Measurements from ENCODE around the gene PPP1R14B.
A peak's percentile ranks its signal among the peaks of the same experiment; 100 is the strongest.

The PPP1R14B gene, protein sequence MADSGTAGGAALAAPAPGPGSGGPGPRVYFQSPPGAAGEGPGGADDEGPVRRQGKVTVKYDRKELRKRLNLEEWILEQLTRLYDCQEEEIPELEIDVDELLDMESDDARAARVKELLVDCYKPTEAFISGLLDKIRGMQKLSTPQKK

DNA sequence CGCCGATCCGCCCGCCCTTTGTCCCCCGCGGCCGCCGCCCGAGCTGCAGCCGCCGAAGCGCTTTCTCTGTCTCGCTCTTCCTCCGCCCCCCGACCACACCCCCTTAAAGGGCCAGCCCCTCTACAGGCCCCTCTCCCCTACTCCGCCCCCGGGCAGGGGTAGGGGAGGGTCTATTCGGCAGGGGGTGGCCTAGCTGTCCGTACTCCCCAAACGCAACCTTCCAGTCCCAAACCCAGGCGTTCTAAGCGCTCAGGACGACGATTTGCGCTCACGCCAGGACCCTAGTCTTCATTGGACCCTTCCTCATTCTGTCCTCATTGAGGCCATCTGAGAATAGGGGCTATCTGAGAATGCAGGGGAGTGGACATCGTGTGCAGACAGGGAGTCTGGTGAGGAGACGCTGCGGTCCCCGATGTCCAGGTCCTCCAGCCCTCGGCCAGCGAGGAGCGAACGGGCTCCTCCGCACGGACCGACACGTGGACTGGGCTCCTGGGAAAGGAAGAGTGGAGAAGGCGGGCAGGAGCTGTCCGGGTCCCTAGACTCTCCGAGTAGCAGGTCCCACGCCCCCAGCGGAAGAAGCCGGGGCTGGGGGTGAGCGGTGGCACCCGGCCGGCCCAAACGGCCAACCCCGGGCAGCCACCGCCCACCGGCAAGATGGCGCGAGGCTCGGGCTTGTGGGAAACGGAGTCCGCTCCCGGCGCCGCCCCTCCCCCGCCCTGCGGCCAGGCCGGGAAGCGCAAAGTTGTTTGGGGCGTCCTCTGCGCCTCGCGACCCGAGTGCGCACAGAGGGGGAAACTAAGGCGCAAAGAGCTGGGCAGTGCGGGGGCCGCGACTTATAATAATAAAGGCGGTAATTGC, at the start of gene PPP1R14B:
PPP1R14B (minus strand) TSS at position 73 of the 858 bp plus-strand sequence. CDS start 270 bp downstream, outside the sequence.
- peak; percentile 40 to 71 for DNase-seq

DNA sequence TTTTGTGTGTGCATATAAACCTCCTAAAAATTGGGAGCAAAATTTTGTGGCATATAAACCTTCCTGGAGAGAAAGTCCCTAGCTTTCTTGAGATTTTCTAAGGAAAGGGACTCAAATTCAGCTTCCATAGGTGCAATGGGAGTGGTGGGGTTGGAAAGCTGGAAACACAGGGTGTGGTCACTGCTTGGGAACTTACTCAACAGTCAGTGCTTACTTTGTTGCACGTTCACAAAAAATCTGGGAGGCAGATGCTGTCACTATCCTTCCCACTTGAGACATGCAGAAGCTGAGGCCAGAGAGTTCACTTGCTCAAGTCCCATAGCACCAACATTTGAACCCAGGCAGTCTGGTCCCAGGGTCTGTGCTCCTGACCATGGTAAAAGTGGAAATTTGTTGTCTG, 49.5 kb upstream of the PPP1R14B start:
- DNase-seq = no peak

DNA sequence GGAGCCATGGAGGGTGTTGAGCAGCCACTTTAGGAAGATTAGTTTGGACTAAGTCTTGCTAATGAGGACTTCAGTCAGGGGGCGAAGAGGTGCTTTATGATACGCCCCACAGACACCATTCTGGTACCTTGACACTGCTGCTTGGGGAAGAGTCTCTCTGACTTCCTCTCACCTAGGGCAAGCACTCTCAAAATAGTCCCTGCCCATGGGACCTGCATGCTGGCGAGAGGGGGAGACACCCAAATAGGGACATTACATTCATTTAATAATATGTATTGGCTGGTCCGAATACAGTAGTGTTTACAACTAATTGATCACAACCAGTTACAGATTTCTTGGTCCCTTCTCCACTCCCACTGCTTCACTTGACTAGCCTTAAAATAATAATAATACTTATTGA, 49.0 kb upstream of the PPP1R14B start:
- no peak for DNase-seq

DNA sequence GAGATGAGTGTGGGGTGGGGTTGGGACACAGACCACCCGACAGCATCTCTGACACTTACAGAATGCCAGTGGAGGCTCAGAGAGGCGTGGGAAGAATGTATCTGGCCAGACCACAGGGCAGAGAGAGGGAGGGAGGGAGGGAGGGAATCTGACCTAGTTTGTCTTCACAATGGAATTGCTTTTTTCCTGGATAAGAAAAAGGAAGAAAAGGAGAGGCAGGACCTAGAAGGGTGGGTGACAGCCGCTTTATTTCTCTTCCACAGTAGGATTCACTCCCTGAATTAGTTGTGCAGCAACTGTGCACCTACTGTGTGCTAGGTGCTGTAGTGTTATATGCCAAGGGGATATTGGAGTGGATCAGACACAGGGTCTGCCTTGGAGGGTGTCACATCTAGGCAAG, 48.0 kb upstream of the PPP1R14B start:
- DNase-seq = no peak

DNA sequence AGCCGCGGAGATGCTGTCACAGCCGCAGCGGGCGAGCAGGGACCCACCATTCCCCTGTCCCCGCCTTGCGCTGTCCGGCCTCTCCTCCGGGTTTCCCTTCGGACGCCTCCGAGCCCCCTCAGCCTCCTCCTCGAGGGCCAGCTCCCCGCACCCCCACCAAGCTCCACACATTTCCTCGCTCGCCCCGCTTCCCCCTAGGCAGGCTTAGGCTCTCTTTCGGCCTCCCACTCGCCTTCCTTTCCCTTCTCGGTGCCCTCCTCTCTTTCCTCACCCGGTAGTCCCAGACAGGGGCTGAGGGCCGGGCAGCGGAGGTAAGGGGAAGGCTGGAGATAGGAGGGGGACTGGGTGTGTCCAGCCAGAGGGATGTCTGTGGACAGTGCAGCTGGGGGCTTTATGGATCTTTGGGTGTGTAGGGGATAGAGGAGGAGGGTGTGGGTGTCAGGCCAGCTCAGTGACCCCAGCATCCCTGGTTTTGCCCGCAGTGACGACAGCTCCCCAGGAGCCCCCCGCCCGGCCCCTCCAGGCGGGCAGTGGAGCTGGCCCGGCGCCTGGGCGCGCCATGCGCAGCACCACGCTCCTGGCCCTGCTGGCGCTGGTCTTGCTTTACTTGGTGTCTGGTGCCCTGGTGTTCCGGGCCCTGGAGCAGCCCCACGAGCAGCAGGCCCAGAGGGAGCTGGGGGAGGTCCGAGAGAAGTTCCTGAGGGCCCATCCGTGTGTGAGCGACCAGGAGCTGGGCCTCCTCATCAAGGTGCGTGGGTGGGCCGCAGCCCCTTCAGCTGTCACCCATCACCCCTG, 45.9 kb upstream of the PPP1R14B start:
- no peak for DNase-seq

DNA sequence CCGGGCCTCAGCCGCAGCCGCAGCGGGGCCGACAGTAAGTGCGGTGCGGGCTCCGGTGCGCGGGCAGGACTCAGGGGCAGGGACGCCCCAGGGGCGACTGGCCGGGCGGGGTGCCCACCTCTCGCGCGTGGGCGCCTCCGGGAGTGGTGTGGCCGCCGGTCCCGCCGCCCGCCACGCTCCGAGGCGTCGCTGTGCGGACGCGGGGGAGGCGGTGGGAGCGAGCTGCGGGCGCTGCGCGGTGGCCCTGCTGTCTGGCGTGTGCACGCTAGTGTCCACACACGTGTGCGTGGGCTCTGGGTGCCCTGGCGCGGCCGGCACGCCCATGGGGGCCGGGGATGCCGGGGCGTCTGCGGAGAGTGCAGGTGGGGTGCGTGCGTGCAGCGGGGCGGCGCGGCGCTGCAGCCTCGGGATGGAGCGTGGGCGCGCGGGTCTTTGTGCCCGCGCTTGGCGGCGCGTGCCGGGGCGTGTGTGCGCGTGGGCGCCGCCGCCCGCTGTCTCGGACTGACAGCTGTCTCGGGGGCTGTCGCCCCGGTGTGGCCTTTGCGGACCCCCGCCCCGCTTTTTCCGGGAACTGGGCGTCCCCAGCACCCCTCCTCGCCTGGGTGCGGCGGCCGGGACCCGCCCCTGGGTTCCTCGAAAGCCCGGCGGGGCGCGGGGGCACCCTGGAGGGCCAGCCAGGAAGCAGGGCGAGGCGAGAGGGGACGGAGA, 45.2 kb upstream of the PPP1R14B start:
- no peak for DNase-seq

DNA sequence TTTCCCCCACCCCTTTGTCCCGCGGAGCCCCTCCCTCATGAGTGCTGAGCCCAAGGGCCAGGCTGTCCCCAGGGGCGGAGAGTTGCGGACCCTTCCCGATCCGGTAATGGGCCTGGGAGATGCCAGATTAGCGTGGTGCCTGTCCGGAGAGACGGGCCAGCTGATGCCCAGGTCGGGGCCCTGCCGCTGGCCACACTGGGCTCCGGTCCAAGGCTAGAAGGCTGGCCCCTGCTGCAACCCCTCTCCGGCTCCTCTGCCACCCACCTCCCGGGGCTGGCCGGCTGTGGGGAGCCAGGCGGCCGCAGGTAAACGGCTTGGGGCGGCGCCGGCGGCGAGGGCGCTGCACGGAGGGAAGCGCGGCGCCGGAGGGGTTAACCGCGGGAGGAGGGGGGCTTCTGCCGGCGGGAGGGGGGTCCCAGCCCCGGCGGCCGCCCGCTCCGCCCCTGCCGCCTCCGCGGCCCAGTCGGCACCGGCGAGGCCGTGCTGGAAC, 44.6 kb upstream of the PPP1R14B start, which contains the start of gene KCNK4:
KCNK4 (plus strand) TSS at position 41 of the 490 bp plus-strand sequence. CDS start 1,717 bp downstream, outside the sequence.
- DNase-seq = no peak

DNA sequence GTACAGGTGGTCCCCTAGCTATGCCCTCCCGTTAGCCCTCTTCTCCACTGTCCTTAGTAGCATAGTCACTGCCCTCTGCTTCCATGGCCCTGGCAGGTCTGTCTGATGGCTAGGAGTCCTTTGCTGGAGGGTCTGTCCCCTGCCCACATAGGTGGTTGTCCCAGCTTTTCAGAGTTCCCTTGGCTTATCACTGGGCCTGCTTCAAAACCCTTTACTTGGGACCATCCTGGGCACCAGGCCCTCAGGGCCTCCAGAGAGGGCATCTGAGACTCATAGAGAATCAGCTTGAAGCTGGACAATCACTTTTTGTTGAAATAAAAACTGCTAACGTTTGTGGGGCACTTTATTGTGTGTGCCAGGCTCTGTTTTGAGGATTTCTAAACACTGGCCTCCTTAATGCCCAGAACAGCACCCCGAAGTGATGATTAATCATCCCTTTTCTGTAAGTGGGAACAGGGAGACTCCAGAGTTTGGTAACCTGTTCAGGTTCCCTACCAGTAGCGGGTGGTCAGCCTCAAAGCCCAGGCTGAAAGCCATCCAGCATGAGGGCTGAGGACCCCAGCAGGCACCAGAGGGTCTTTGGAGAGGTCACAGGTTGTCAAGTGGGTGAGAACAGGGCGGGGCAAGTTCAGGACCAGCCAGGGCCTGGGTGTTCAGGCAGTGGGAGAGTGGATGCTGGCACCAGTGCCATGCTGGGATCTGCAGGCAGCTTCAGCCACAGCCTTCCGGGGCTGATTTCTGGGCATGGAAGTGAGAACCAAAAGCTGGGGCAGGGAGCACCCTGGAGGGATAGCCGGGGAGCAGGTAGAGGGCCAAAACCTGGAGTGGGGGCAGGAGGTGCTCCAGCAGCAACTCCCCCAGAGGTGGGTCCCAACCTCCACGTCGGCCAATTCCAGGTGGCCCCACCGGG, 43.9 kb upstream of the PPP1R14B start:
- no peak for DNase-seq

DNA sequence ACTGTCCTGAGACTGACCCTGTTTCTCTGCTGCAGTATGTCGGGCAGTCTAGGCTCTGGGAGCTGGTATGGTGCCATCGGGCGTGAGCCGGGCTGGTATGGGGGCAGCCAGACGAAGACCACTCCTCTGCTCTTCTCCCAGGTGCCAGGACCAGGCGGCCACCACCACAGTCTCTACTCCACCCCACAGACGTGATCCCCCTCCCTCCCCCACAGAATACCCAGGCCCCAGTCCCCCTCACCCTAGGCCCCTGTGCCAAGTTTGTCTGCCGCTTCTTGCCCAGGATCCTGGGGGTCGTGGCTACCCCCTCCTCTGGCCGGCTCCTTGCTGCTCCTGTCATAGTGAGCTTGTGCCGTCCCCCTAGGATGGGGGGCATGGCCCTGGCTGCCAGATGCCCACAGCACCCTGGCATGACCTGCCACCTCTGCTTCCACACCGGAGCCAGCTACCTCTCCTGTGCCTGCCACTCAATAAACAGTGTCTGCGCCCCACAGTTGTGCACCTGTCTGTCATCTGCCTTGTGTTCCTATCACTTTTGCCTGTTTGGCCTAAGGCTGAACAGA, 42.3 kb upstream of the PPP1R14B start:
- DNase-seq = no peak

DNA sequence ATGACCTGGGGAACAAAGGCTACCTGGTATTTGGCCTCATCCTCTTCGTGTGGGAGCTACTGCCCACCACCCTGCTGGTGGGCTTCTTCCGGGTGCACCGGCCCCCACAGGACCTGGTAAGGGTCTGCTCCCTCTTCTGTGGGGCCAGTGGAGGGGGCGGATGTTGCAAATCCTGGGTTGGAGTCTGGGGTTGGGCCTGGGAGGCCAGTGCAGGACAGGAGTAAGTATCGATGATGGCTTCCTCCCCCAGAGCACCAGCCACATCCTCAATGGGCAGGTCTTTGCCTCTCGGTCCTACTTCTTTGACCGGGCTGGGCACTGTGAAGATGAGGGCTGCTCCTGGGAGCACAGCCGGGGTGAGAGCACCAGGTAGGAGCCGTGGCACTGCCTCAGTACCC, 41.6 kb upstream of the PPP1R14B start:
- no peak for DNase-seq

DNA sequence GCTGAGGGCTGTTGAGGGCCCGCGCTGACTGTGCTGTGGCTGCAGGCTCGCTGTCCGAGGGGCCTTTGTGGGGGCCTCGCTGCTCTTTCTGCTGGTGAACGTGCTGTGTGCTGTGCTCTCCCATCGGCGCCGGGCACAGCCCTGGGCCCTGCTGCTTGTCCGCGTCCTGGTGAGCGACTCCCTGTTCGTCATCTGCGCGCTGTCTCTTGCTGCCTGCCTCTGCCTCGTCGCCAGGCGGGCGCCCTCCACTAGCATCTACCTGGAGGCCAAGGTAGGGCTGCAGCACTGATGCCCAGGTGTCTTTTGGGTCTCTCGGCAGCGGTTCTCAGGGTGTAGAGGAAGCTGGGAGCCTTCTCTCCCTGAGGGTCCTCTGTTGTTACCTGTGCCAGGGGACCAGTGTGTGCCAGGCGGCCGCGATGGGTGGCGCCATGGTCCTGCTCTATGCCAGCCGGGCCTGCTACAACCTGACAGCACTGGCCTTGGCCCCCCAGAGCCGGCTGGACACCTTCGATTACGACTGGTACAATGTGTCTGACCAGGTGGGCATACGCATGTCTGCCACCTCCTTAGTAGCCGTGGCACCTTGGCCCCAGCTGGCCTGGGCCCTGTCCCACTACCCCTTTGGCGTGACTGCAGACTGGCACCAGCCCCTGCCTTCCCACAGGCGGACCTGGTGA, 41.1 kb upstream of the PPP1R14B start:
- no peak for DNase-seq

DNA sequence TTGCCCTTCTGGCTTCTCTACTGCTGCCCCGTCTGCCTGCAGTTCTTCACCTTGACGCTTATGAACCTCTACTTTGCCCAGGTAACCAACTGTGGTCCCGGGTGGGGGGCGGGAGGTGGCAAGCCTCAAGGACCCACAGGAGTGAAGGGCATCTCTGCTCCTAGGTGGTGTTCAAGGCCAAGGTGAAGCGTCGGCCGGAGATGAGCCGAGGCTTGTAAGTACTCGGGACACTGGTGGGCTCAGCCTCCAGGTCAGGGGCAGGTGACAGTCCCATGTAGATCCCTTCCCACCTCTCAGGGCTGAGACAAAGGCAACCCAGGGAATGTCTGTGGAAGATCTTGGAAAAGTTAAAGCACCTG, 40.0 kb upstream of the PPP1R14B start:
- DNase-seq = no peak

DNA sequence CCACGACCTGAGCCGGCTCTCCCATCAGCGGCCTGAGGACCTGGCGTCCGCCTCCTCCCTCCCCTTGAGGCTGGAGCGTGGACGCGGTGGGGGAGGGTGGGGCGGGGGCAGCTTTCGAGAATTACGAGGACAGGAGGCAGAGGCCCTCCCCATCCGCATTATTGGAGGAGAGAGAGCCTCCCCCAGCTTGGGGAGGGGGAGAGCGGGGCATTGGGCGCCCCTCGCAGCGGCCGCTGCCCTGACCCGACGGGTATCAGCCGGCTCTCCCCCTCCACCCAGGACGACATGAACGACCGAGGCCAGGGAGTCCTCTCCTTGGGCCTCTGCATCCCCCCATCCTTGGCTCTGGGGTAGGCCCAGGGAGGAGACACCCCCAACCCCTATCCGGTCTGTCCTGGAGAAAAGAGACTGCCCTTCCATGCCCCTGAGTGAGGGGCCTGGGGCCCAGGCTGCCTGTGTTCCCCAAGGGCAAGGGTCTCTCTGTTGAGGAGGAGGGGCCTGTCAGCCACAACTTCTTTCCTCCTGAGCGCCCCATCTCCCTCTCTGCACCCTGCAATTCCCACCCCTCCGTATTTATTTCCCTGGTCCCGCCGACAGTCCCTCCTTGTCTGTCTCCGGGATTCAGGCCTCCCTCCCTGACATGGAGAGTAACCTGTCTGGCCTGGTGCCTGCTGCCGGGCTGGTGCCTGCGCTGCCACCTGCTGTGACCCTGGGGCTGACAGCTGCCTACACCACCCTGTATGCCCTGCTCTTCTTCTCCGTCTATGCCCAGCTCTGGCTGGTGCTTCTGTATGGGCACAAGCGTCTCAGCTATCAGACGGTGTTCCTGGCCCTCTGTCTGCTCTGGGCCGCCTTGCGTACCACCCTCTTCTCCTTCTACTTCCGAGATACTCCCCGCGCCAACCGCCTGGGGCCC, 39.4 kb upstream of the PPP1R14B start:
- no peak for DNase-seq

DNA sequence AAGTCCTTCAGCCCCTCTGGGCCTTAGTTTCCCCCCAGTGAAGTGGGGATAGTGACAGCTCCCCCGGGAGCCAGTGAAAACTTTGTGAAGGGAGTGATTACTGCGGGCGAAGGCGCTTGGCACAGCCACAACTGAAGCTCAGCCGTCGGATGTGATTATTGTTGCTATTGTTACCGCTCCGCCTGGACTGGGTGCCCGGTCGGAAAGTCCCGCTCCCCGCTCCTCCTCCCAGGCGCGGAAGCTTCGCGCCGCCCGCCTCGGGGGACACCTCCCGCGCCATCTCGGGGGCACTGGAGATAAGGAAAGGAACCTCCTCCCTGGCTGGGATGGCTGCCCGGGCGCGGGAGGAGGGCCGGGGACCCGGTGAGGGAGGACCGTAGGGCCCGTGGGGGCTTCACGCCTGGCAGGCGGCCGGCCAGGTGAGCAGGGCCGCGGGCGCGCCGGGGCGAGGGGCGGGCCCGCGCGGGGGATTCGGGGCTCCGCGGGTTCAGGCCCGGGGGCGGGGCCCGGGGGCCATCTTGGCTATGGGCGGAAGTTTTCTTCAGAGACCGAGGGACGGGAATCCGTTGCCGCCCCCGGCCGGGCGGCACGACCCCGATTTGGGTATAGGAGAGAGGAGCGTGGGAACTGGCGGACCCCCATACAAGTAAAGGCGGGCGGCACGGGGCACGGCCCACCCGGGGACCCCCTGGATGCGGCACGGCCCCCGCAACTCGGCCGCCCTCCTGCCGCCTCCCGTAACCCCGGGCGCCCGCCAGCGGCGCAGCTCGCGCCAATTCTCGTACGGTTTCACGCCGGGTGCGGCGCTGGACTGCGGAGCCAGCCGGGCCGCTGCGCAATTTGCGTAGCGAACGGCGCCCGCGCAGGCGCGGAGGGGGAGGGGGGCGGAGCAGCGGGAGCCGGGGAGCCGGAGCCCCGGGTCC, 38.5 kb upstream of the PPP1R14B start, which contains the start of gene GPR137:
GPR137 (plus strand) TSS at position 887 of the 923 bp plus-strand sequence. CDS start 677 bp downstream, outside the sequence.
- peak; percentile 64 to 83 for DNase-seq

DNA sequence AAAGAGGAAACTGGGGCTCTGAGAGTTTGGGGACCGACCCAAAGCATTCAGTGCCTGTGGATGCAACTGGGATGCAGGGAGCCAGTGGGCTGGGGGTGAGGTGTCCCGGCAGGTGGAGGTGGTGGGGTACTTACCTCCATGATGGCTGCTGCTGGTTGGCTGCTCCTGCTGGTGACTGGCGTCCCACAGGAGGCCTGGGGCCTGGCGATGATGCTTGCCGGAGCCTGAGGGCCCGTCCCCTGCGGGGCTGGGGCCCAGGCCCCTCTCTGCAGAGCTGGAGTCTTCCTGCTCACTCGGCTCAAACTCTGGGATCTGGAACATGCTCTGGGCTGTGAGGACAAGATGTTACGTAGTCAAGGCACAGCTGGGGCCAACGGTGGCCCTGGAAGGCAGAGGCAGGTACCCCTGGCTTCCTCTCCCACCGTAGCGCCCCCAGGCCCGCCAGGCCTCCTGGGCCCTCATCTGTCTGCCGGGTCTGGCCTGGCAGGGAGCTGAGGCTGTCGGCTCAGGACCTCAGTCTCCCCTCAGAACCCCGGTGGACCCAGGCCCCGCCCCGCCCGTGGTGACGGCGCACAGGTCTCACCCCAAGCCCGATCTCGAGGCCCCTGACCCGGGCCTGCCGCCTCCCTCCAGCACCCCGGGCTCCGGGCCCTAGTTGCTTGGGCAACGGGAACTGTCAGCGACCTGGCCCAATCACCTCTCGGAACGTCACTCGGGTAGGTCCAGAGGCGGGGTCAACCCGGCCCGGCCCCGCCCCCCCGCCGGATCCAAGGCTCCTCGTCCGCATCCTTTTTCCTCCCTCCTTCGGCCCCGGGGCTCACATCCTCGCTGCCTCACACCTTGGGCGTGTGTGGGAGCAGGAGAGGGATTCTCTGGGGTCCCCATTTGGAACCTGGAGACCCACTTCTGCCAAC, 37.6 kb upstream of the PPP1R14B start, which contains the start of gene BAD:
BAD (minus strand) TSS at position 618 of the 914 bp plus-strand sequence; CDS start at position 321, 297 bp downstream.
- peak; percentile 72 to 89 for DNase-seq

DNA sequence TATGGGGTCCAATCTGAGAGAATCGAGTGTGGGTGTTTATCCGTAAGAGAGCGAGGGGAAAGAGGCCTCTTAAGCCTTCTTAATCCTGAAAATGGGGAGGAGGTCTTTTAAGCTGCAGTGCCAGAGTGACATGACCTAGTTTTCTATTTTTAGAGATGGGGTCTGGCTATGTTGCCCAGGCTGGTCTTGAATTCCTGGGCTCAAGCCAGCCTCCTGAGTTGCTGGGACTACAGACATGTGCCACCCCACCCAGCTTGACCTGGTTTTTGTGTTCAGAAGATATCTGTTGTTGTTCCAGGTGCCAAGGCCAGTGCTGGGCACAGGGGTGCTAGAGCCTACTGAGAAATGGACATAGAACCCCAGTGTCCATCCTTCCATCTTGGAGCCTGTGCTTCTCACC, 36.3 kb upstream of the PPP1R14B start:
- no peak for DNase-seq
